ENCODE measurements around the gene IMPG1. TPM values are rescaled to one million over a fixed set of nuclear protein-coding genes. Genes with fewer than 3 reads are reported as not detected.
"Not testable (repeated sequence)": the region's sequence is repeated elsewhere in the genome, so short reads cannot be mapped to it uniquely, and the experiment has no call there.

Gene IMPG1
- total RNA-seq, 1 donor from 2014 or later = not detected

DNA sequence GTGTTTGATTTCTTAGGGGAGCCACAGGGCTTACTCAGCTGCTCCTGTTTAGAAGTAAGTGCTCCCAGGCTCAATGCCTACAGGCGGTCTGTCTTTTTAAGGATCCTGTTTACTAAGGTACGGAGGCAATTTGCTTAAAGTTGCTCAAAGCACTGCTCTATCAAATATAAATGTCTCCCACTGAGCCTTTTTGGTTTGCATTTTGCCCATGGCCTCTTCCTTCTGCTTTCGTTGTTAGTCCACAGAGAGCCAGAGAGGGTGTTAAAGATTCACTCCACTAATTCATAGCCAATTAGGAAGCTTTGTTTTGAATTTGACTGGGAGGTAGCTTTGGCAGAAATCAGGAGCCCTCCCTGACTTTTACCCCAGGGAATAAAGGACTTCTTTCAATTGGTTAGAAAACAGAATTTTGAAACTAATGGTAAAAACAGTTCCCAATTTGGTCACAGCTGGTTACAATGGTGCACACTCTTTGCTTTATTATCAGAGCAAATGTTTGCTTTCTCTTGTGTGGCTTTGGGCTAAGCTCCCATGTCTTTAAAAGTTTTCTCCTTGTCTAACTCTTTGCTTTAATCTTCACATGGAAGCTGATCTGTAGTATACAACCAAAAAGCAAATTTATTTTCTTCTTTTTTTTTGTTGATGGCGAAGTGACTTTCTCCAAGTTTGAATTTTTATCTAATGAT is 126.2 kb downstream of the IMPG1 start:
- ATAC-seq = no peak

DNA sequence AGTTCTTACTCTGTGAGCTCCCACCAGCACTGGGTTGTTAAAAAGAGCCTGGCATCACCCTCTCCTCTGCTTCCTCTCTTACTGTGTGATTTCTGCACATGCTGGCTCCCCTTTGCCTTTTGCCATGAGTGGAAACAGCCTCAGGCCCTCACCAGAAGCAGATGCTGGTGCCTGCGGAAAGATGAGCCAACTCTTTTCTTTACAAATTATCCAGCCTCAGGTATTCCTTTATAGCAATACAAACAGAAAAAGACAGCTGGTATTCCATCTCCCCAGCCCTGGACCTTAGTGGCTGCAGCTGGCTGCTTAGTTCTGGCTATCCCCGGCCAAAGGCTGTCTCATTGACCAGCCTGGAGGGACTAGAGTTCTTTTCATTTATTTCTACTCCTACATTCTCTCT is 129.1 kb downstream of the IMPG1 start:
- no peak for ATAC-seq

DNA sequence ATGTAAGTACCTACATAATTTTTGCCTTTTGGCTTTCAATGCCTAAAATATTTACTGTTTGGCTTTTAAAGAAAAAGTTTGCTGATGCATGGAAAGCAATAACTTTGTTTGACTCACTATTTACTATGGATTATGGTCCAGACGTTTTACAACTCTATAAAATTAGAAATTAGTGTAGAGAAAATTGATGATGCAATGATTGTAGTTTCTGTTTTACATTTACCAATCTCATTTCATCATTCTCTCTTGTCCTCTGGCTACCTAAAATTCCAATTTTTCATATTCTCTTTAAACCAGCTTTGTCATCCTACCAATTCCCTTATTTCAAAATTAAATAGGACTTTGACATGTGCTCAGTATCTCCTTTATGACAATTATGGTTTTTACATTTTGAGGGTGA is 131.0 kb downstream of the IMPG1 start:
- no peak for ATAC-seq

DNA sequence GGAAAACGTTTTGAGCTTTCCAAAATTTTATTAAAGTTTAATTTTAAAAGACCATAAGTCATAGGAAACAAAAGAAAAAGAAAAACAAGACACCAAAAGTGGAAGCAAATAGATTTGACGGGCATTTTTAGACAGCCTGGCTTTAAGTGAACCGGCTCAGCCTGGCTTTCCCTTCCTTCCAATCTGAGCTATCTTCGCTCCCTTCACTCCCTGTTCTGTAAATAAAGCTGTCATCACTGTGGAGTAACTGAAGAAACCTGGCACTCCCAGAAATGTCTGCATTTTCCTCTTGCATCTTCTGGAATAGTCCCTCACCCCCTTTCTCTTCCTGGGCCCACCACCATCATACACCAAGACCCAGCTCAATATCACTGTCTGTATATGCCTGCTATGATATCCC is 131.9 kb downstream of the IMPG1 start:
- no peak for ATAC-seq

DNA sequence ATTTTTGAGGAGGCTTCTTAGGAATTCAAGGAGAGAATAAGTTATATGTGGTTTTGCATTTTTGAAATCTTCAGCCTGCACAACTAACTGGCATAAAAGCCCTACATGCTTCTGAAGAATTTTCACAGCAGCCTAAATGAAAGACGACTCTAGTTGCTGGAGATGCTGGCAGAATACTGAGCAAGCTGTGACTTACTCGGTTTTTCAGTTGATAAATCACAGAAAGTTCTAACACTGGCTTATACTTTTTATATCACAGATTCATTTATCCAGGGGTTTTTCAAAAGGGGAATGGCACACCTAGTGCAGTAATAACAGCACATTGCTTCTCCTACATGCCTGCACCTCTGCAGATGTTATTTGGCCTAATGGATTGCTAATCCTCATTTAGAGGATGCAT is 134.6 kb downstream of the IMPG1 start:
- ATAC-seq = no peak

DNA sequence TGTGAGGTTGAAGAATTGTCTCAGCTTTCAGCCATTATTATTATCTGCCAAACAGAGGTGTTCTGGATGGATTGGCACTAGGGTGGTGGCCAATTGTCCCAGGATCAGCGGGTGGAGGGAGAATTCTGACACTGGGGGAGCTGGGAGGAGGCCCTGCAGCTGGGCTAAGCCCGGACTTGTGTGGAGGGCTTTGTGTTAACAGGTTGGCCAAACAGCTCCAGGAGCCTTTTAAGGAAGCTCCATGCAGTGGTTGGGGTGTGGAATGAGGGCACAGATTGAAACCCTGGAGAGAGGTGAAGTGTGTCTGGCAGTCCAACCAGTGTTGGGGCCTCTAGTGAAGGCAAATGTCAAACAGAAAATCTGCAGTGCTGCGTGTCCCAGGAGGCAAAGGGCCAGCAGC is 135.8 kb downstream of the IMPG1 start:
- ATAC-seq = no peak

DNA sequence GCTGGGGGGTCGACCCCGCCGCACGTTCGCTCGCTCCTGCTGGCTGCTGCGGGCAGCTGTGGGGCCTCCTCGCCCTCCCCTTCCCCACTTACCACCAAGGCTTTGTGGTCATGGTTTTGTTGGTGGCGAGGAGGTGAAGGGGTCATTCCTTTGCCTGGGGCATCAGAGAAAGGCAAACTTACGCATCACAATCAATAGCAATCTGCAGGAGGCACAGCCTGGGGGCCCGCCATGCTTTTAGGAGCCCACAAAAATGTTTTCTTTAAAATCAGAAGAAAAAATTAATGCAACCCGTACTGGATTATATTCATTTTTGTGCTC is 137.0 kb downstream of the IMPG1 start:
- ATAC-seq = no peak

DNA sequence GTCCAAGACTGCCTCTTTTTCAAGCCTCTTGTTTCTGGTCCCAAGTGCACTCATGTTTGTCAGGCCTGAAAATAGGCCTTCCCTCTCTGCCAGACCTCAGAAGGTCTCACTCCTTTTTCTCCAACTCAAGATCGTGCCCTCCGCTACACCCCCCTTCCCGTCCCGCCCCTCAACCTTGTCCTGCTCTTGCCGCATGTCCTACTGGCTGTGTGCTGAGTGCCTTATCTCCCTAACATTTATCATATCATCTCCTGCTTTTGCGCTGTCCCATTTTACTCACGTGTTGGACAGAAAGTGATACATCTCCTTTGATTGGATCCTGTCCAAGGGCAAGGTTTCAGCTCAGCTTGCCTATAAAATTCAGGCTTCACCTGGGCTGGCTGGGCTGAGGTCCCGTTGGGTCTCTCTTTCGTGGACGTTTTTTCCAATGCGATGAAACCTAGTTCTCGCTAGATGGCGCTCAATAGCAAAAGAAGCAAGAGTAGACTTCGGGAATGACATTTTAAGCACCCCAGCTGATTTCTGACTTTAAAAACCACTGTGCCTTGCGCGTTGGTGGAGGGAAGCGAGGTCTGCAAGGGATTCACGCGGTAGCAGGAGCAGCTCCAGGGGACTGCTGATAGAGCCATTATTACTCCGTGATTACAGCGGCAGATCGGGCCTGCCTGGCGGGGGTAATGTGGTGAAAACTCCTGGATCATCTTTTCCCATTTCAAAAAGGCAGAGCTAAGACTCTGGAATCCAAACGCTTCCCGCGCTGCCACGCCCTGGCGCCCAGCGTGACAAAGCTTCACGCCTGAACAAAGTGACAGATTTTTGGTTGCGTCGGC is 137.6 kb downstream of the IMPG1 start:
- peak; percentile 55 for ATAC-seq

DNA sequence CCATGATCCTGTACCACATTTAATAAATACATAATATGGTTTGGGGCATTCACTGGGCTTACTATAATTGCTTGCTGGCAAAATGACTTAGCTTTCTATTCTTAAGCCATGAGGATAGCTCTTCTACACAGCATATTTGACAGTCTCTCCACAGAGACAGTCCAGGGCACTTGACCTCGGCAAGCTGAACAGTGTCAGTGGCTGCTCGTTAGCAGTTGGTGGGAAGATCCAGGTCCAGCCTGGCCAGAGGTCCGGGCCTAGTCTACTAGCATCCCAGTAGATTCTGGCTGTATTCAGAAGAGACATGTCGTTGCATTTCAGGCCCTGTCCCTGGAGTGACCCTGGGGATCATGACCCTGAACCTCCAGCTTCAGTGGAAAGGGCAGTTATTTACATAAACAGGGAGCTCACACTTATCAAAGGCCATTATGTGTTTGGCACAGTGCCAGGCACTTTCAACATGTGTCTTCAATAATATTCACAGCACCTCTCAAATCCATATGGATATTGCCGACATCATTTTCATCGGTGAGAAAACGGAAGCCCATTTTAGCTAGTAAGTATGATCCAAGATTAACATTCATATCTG is 139.0 kb downstream of the IMPG1 start:
- no peak for ATAC-seq

DNA sequence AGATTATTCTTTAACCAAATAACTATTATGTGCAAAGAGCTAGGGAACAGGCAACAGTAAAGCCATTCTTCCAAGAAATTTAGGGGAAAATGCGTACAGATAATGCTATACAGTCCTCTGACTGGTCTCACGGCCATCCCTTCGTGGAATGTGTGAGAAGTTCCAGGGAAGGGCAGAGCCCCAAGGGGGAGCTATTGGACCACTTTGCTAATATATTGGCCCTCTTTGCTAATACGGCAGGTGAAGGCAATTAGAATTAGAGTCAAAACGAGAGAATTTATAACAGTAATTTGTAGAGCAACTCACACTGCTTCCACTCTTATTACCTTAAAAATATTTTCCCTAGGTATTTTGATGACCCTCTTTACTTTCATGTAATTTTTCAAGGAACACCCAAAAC is 140.4 kb downstream of the IMPG1 start:
- no peak for ATAC-seq

DNA sequence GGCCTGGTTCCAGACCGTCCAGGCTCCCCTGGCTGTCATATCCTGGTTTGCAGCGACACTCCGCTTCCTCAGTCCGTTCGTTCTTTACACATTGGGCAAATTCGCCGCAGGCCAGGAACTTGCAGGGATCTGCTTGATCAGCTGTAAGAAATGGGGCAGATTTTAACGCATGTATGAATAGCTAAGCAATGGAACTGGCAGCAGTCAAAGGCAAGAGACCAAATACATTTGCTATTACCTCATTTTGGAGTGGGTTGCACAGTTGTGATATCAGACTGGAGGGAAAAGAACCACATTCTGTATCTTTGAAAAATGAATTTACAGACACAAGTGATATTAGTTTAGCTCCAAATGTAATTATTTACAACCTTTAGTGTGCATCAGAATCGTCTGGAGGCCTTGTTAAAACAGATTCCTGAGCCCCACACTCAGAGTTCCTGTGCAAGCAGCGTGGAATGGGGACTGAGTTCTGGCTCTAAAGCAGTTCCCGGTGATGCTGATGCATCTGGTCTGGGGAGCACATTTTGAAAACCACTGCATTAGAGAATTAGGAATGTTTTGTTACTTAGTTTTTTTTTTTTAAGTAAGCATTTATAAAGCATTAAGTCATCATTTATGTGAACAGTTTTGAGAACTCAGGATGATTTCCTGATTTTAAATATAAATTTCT is 141.3 kb downstream of the IMPG1 start:
- ATAC-seq = no peak

DNA sequence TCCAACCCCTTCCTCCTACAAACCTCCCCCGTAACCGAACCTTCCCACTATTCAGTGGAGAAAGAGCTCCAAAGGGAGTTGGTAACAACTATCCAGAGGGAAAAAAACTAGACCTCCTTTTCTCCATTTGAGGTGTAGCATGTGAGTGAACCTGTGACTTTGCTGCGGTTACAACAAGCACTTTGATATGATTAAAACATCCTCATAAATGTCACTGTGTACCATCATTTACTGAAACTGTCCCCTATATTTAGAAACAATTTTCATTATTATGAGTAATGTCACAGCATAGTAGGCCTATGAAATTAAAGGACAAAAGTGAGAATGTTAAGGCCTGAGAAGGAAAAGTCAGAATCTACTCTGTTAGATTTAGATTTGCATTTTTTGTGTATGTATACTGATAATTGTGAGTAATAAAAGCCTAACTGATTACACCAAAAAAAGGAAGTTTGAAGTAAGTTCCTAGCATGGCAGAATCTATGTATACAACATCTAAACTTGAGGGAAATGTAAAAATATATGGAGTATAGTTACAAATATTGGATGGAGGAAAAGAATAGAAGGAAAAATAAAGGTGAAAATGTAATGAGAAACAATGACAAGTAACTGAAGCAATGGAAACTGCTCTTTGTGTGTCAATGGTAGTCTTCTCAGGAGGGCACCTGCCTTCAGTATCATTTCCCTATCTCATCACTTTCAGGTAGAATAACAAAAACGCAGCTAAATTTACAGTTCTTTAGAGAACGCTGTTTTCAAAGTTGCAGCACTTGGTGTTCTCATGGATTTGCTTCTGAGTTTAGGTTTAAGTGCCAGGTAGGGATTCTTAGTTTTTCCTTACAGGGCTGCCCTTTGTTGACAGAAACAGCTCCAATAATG is 145.9 kb downstream of the IMPG1 start:
- no peak for ATAC-seq

DNA sequence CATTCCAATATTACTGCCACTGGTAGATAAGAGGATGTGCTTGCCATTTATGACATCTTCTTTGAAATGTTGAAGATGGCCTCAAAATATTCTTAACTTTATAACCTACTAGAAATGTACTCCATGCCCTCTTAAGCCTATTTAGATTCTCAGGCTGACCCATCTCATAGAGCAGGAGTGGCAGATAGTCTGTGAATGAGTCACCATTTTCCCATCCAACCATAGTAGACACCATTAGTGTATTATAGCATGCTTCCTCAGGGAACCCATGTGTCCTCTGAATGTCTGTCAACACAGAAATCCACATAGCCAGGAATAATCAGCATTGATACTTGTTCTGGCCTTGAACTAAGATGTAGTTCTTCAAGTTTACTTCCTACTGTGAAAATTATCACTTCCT is 150.2 kb downstream of the IMPG1 start:
- ATAC-seq = peak; percentile 69

DNA sequence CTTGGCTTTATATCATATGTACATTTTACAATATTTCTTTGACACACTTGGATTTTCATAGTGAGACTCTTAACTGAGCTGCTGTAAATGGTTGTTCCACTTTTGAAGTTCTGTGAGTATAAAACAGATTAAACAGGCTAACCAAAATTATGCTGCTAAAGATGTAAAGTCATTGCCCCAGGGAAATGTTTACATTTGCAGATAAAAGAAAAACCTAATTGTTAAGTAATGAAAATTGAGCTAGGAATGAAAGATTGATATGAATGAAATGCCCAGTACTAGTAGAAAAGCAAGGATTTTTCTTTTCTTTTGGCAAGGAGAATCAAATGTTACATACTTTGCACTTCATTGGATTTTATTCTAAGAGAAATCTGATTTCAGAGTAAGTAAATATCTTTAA is 159.4 kb downstream of the IMPG1 start:
- ATAC-seq = no peak

DNA sequence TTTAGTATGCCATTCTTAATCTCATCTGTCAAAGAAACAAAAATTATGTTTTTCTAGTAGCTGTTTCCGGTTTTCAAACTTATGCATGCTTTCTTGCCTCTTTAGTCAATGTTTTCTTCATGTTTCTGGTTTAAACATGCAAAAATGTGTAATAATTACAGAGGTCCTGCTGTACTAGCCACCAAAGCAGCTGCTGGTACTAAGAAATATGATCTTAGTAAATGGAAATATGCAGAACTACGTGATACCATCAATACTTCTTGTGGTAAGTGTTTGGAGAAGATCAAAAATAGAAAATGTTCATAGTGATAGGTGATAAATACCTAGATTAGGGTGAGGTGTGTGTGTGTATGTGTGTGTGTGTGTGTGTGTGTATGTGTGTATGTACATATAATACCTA is 165.0 kb downstream of the IMPG1 start:
- no peak for ATAC-seq

DNA sequence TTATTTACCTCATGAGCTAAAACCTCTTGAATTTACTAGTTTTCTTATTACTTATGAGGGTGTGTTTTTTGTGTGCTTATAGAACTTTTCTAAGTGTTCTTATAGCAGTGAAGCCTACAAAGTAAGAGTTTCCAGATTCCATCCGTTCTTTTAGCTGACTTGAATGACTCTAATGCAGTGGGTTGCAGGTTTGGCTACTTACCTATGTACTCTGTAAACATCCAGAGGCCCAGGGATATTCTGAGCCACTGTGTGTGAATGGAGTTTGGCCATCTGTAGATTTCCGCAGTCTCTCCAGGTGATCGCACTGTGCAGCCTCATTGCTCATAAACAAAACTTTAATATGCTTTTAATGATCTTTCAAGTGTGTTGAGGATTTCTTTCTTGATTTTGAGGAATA is 165.6 kb downstream of the IMPG1 start:
- ATAC-seq = no peak

DNA sequence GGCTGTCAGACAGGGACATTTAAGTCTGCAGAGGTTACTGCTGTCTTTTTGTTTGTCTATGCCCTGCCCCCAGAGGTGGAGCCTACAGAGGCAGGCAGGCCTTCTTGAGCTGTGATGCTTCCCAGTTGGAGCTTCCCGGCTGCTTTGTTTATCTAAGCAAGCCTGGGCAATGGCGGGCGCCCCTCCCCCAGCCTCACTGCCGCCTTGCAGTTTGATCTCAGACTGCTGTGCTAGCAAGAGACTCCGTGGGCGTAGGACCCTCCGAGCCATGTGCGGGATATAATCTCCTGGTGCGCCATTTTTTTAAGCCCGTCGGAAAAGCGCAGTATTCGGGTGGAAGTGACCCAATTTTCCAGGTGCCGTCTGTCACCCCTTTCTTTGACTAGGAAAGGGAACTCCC is 167.3 kb downstream of the IMPG1 start:
- ATAC-seq = not testable (repeated sequence)

DNA sequence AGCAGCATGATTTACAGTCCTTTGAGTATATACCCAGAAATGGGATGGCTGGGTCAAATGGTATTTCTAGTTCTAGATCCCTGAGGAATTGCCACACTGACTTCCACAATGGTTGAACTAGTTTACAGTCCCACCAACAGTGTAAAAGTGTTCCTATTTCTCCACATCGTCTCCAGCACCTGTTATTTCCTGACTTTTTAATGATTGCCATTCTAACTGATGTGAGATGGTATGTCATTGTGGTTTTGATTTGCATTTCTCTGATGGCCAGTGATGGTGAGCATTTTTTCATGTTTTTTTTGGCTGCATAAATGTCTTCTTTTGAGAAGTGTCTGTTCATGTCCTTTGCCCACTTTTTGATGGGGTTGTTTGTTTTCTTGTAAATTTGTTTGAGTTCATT is 172.2 kb downstream of the IMPG1 start:
- not testable (repeated sequence) for ATAC-seq

DNA sequence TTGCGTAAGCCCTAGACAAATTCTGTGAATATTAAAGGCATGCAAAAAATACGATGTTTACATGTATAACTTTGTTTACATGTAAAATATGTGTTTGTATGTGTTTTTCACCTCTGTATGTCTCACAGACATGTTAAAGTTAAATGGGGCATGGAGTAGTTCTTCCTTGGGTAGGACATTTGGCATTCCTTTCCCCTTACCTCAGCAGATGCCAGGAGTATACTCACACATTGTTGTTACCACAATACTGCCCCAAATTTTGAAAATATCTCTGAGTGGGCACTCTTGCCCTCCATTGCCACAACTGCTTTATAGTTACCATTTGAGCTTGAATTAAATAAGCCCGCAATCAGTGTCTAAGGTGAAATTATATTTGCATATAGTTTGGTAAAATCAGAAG is 175.9 kb downstream of the IMPG1 start:
- ATAC-seq = no peak

DNA sequence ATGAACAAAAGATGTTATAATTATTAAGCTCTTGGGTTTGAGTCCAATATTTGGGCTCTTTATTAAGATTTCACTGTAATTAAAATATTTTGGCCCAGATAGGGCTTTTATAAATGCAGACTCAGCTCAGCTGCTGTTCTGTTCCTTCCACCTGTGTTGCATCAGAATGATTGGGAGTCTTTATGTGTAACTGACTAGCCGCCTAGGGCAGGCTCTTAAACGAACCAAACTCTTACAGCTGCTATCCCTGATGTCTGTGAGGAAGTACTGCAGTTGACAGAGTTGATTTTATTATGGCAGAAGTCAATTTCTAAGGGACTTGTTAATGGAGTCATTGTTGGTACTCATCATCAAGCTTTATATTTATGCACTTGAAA is 178.7 kb downstream of the IMPG1 start:
- no peak for ATAC-seq

DNA sequence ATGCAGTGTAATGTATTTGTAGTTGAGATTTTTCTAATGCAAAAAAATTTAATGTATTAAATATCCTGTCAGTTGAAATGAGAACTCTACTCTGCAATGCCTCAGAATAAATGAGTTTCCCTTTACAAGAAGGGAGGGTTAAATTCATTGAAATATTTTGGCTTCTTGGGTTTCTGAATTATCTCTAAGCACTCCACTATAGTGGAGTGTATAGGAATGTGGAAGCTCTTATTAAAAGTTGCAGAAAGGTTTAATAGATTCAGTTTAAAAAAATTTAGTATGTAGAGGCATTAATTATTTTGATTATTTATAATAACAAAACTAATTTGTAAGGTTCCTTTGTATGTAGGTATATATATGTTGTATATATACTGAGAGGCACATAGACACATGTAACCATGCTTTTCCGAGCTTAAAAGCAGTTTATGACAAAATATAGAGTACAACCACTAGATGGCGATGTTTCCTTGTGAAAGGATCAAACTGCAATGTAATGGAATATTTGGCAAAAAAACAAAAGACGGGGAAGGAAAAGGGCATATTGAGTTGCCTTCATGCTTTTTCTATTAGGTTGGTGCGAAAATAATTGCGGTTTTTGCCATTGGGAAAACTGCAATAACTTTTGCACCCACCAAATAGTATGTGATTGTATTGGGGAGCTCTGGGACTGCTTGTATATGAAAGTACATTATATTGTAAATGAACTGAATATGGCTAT is 179.2 kb downstream of the IMPG1 start:
- ATAC-seq = peak; percentile 53

DNA sequence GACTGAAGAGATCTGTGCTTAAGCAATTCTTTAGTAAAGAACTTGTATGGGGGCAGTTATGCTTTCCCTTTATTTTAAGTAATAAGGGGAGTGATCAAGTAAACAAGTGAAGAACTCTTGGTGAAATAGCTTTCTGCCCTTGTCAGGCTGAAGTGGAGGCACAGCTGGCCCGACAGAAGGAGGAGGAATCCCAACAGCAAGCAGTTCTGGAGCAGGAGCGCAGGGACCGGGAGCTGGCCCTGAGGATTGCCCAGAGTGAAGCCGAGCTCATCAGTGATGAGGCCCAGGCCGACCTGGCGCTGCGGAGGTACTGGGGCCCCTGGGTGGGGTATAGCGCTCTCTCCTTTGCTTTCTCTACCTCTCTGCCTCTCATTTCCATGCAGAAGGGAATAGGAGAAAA is 180.1 kb downstream of the IMPG1 start:
- ATAC-seq = no peak
